DND-41 (cell line): ENCODE results near the gene MESD.

Source experiments
- ATAC-seq: fragments of 200-7000 bp; cut with Tn5 transposase; 3 replicates; pipeline ENCODE4 v1.9.1; 2021; ENCODE audit warnings: low read depth; ENCODE audit not compliant: insufficient read depth
- DNase-seq: peaks from one replicate; pipeline ENCODE4 v3.0.0-alpha.2; 2020
- H2AFZ ChIP-seq: 2 replicates; pipeline ENCODE4 v1.6.0; 2012; ENCODE audit warnings: low read depth, low read length
- H3K27ac ChIP-seq: 2 replicates; pipeline ENCODE4 v1.5.1; 2012; ENCODE audit warnings: low read length, inconsistent platforms
- H3K27me3 ChIP-seq: fragments of 200-600 bp; sonication (generic); 2 replicates; pipeline ENCODE4 v1.6.0; 2012; ENCODE audit warnings: low read length, mild to moderate bottlenecking, inconsistent platforms; ENCODE audit not compliant: insufficient read depth, poor library complexity
- H3K36me3 ChIP-seq: 2 replicates; pipeline ENCODE4 v1.5.1; 2012; ENCODE audit warnings: low read length, inconsistent platforms; ENCODE audit not compliant: insufficient read depth
- H3K4me1 ChIP-seq: 2 replicates; pipeline ENCODE4 v1.5.1; 2012; ENCODE audit warnings: mild to moderate bottlenecking, low read length; ENCODE audit not compliant: insufficient read depth
- H3K4me2 ChIP-seq: 2 replicates; pipeline ENCODE4 v1.6.0; 2012; ENCODE audit warnings: mild to moderate bottlenecking, moderate library complexity, low read length, inconsistent platforms; ENCODE audit not compliant: insufficient read depth
- H3K4me3 ChIP-seq, 2 experiments: fragments of 200-600 bp in 1 of 2; shearing (Covaris generic) in 1 of 2; 2 replicates each; pipeline ENCODE4 v1.5.1; 2012 to 2016; ENCODE audit warnings: inconsistent platforms in 2 of 2, low read length in 2 of 2, mild to moderate bottlenecking in 2 of 2, low read depth in 1 of 2, moderate library complexity in 1 of 2
- H3K79me2 ChIP-seq: 2 replicates; pipeline ENCODE4 v1.6.0; 2012; ENCODE audit warnings: low read length, inconsistent platforms; ENCODE audit not compliant: insufficient read depth
- H3K9ac ChIP-seq: 2 replicates; pipeline ENCODE4 v1.6.0; 2012; ENCODE audit warnings: low read depth, mild to moderate bottlenecking, inconsistent platforms, low read length, moderate library complexity
- H3K9me3 ChIP-seq: 2 replicates; pipeline ENCODE4 v1.5.1; 2012; ENCODE audit warnings: low read length, moderate library complexity, mild to moderate bottlenecking, inconsistent platforms; ENCODE audit not compliant: insufficient read depth, severe bottlenecking
- H4K20me1 ChIP-seq: 2 replicates; pipeline ENCODE4 v1.6.0; 2012; ENCODE audit warnings: low read length; ENCODE audit not compliant: insufficient read depth
- CTCF ChIP-seq: IDR thresholded peaks from 2 replicates; pipeline ENCODE4 v1.5.1; 2012; ENCODE audit warnings: borderline replicate concordance, low read length, moderate library complexity, mild to moderate bottlenecking; ENCODE audit not compliant: poor library complexity, severe bottlenecking; ENCODE audit errors: extremely low read depth
- EZH2 ChIP-seq: IDR thresholded peaks from 3 replicates; pipeline ENCODE4 v1.6.1; 2012; ENCODE audit warnings: borderline replicate concordance, low read depth, mild to moderate bottlenecking, moderate library complexity, low read length, inconsistent platforms; ENCODE audit not compliant: severe bottlenecking

Gene MESD

GRCh38 chr15:80970658-80971057 is 19.0 kb downstream of the MESD start:
- H3K27me3 ChIP-seq, result no peaks in the 10 kb centered on the region
- TF ChIP-seq CTCF (no peak), EZH2 (no peak)
- H3K4me2 ChIP-seq, result no peak overlapping the region
- H3K9me3 ChIP-seq, result no peaks in the 10 kb centered on the region
- ATAC-seq (no peak), DNase-seq (no peak)
- H3K4me3 ChIP-seq, result no peak overlapping the region
- peaks cover 9% of the 10 kb centered on the region; the same call in 1 of the 2 replicates for H4K20me1 ChIP-seq
- no peaks in the 10 kb centered on the region for H3K4me1 ChIP-seq
- no peak overlapping the region for H3K9ac ChIP-seq
- H2AFZ ChIP-seq, result no peak overlapping the region
- H3K79me2 ChIP-seq, result no peaks in the 10 kb centered on the region
- peaks cover 29% of the 10 kb centered on the region for H3K36me3 ChIP-seq
- H3K27ac ChIP-seq, result no peak overlapping the region

GRCh38 chr15:80970018-80970657 is 19.5 kb downstream of the MESD start:
- no peak overlapping the region for H3K27ac ChIP-seq
- H3K4me3 ChIP-seq, result no peak overlapping the region
- peak; percentile 79 for ATAC-seq
- H4K20me1 ChIP-seq, result peaks cover 9% of the 10 kb centered on the region; the same call in 1 of the 2 replicates
- no peak overlapping the region for H3K9ac ChIP-seq
- peaks cover 29% of the 10 kb centered on the region for H3K36me3 ChIP-seq
- no peaks in the 10 kb centered on the region for H3K4me1 ChIP-seq
- no peaks in the 10 kb centered on the region for H3K79me2 ChIP-seq
- H3K4me2 ChIP-seq, result no peak overlapping the region
- H3K27me3 ChIP-seq, result no peaks in the 10 kb centered on the region
- no peaks in the 10 kb centered on the region for H3K9me3 ChIP-seq
- no peak overlapping the region for H2AFZ ChIP-seq
- TF ChIP-seq EZH2, result no peak
- peak; percentile 69 for TF ChIP-seq CTCF
- peak; percentile 58 for DNase-seq

GRCh38 chr15:80969316-80969715 is 20.3 kb downstream of the MESD start:
- no peak overlapping the region for H3K9ac ChIP-seq
- TF ChIP-seq CTCF, result no peak
- TF ChIP-seq EZH2, result no peak
- no peak overlapping the region for H3K27ac ChIP-seq
- no peak overlapping the region for H3K4me3 ChIP-seq
- H3K9me3 ChIP-seq, result no peaks in the 10 kb centered on the region
- H3K27me3 ChIP-seq, result no peaks in the 10 kb centered on the region
- peaks cover 9% of the 10 kb centered on the region; the same call in 1 of the 2 replicates for H4K20me1 ChIP-seq
- H2AFZ ChIP-seq, result no peak overlapping the region
- no peaks in the 10 kb centered on the region for H3K4me1 ChIP-seq
- no peak for DNase-seq
- peaks cover 29% of the 10 kb centered on the region for H3K36me3 ChIP-seq
- no peak overlapping the region for H3K4me2 ChIP-seq
- H3K79me2 ChIP-seq, result no peaks in the 10 kb centered on the region
- no peak for ATAC-seq
